H4 (cell line): ENCODE measurements around the gene HYKK. TPM values are rescaled to one million over a fixed set of nuclear protein-coding genes. Genes with fewer than 3 reads are reported as not detected.

ENCODE experiments used
- total RNA-seq: library from RNA; depleted of rRNA; stranded (reverse); fragments of >200 nt; shearing (Covaris generic); gene quantifications from 2 replicates; pipeline ENCODE4 v1.2.3, GENCODE V29; 2014; rRNA removed

Gene HYKK
- total RNA-seq, 1 experiment from 2014 or later, result 5.5 TPM

Other genes starting within 250 kb of the HYKK start
- not detected in 2 replicates for gene DNAJA4, start 243.0 kb upstream of the HYKK start, total RNA-seq
- 115 and 121 TPM in 2 replicates for gene SKIC8, start 208.0 kb upstream of the HYKK start, total RNA-seq
- gene CRABP1, start 167.2 kb upstream of the HYKK start, total RNA-seq, result not detected in 2 replicates
- 13.6 and 16.6 TPM in 2 replicates for gene IREB2, start 69.4 kb upstream of the HYKK start, total RNA-seq
- gene PSMA4, start 32.9 kb downstream of the HYKK start, total RNA-seq, result 610 and 702 TPM in 2 replicates
- 27.0 and 39.4 TPM in 2 replicates for gene CHRNA5, start 57.9 kb downstream of the HYKK start, total RNA-seq
- 0.04 TPM in 1 of 2 replicates, not detected in the other for gene CHRNA3, start 113.4 kb downstream of the HYKK start, total RNA-seq
- not detected in 2 replicates for gene CHRNB4, start 133.6 kb downstream of the HYKK start, total RNA-seq